Fibroblast of skin of left quadriceps (primary cell): ENCODE data around the gene SPPL3.
"Not testable (repeated sequence)": the region's sequence is repeated elsewhere in the genome, so short reads cannot be mapped to it uniquely, and the experiment has no call there.

Source experiments
- DNase-seq, 2 experiments: peaks; one replicate each; pipeline ENCODE4 v3.0.0-alpha.2; 2013; ENCODE audit warnings: low read depth in 2 of 2

The SPPL3 gene

GRCh38 chr12:120920178-120920577, 16.0 kb upstream of the SPPL3 start:
- DNase-seq, result no peak

GRCh38 chr12:120917748-120918147, 13.6 kb upstream of the SPPL3 start:
- no peak for DNase-seq

- DNase-seq, result no peak
Measured at GRCh38 chr12:120916561-120916960, 12.4 kb upstream of the SPPL3 start.

GRCh38 chr12:120914794-120915193, 10.6 kb upstream of the SPPL3 start:
- DNase-seq, result no peak

GRCh38 chr12:120909633-120910298, 5.6 kb upstream of the SPPL3 start:
- no peak for DNase-seq

GRCh38 chr12:120905856-120906384, 1.8 kb upstream of the SPPL3 start:
- DNase-seq, result no peak

- DNase-seq, result no peak
Measured at GRCh38 chr12:120903412-120904196, 554 bp downstream of the SPPL3 start.

- no peak for DNase-seq
Measured at GRCh38 chr12:120902846-120903411, 1.2 kb downstream of the SPPL3 start.

GRCh38 chr12:120901818-120902217, 2.3 kb downstream of the SPPL3 start:
- DNase-seq, result no peak

- not testable (repeated sequence) for DNase-seq
Measured at GRCh38 chr12:120901101-120901500, 3.1 kb downstream of the SPPL3 start.

- no peak for DNase-seq
Measured at GRCh38 chr12:120895532-120895931, 8.6 kb downstream of the SPPL3 start.

- DNase-seq, result no peak
Measured at GRCh38 chr12:120892265-120892664, 11.9 kb downstream of the SPPL3 start.

GRCh38 chr12:120890963-120891362, 13.2 kb downstream of the SPPL3 start:
- no peak for DNase-seq

- no peak for DNase-seq
Measured at GRCh38 chr12:120887253-120888043, 16.7 kb downstream of the SPPL3 start.

GRCh38 chr12:120886199-120887018, 17.7 kb downstream of the SPPL3 start:
- no peak for DNase-seq

- DNase-seq, result no peak
Measured at GRCh38 chr12:120885521-120885920, 18.6 kb downstream of the SPPL3 start.

- DNase-seq, result no peak
Measured at GRCh38 chr12:120884644-120885043, 19.5 kb downstream of the SPPL3 start.

GRCh38 chr12:120882055-120882555, 22.1 kb downstream of the SPPL3 start:
- no peak for DNase-seq

- no peak for DNase-seq
Measured at GRCh38 chr12:120879718-120880300, 24.3 kb downstream of the SPPL3 start.

GRCh38 chr12:120879102-120879501, 25.1 kb downstream of the SPPL3 start:
- DNase-seq, result no peak
